HG03439 (cell line): ENCODE data around the gene AGGF1.
"Not testable (repeated sequence)": the region's sequence is repeated elsewhere in the genome, so short reads cannot be mapped to it uniquely, and the experiment has no call there.

Experiments
- ATAC-seq: cut with Tn5 transposase; IDR thresholded peaks from one replicate; pipeline ENCODE4 v1.9.1; 2021; ENCODE audit warnings: mild to moderate bottlenecking, moderate library complexity; ENCODE audit not compliant: unreplicated experiment

Gene AGGF1

DNA sequence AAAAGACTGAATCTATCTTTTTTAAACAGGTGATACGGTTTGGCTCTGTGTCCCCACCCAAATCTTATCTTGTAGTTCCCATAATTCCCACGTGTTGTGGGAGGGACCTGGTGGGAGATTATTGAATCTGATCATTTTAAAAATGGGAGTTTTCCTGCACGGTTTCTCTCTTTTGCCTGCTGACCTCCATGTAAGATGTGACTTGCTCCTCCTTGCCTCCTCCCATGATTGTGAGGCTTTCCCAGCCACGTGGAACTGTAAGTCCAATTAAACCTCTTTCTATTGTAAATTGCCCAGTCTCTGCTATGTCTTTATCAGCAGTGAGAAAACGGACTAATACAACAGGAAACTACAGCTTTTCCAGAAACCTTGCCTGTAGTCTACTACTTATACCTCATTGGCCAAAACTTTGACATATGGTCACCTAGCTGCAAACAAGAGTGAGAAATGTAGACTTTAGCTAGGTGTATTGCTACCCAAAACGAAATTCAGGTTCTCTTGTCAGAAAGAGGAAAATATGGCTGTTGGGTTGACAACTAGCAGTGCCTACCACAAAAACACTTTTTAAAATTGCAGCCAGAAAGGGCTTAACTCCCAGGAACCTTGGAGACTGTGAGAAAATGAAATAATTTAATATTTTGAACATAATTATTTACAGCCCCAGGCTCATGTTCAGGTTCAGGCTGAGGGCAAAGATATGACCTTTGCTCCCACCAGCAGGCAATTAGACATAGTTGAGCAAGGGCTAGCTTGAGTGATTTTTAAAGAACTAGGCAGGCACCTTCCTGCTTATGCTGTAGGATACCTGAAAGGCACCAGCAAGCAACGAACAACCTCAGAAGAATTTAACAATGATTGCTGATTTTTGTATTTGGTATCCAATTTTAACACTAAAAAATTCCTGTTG is 7.4 kb upstream of the AGGF1 start:
- no peak for ATAC-seq

DNA sequence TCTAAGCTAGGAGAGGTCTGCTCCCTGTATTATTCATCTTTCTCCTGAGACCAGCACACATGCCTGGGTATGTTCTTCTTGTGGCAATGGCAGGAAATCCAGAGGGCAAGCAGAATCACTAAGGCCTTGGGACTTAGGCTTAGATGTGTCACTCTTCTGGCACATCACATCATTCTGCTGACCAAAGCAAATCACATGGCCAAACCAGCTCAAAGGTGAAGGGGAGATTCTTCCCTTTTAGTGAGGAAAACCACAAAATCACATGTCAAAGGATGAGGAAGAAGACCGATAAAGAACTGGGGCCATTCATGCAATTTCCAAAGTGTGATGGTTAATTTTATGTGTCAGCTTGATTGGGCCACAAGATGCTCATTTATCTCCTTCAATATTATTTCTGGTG is 5.7 kb upstream of the AGGF1 start:
- no peak for ATAC-seq

DNA sequence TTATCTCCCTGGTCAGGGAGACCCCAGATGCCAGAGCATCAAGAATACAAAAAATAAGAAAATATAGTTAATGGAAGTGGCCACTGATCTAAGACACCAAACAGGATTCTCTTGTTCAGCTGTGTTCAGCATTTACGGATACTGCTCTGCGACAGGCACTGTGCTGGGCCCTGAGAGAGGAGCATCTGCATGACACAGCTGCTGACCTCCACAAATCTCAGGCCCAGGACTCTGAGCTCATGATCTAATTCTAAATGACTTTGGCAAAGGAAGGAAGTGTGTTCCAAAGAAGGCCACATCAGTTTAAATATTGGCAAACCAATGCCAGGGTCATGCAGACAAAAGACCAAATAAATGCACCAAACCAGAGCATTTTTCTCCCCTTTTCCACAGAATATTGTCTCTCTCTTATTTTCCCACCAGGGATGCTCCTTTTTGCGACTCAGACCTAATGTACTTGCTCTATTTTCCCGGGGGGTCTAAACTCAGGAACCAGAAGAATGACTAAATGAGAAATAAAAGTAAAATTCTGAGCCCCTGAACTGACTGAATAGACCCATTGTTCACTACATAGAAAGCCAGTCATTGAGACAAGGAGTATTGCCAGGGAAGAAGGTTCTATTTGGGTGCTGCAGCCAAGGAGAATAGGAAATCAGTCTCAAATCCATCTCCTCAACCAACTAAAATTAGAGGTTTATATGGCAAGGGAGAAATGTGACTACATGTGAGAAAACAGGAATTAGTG is 1.4 kb upstream of the AGGF1 start:
- ATAC-seq, result no peak

DNA sequence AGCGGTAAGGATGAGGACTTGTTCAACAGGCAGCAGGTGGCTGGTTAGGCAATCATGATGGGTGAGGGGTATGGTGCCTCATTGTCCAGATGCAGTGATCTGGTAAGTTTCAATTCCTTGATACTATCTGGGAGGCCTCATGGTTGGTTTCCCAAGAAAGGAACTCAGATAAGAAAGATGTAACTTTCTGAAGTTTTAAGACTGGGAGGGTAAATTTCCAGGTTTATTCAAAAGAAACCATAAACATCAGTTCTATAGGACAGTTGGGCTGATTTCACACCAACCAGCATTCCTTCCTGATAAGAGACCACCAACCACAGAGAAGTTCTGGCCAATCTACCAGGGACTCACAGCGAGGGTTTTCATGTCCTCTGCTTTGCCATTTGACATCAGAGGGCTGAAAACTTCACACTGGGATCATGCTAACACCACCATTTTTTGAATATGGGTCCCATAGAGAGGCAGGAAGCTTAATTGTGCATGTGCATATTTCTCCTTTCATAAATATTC is 773 bp upstream of the AGGF1 start:
- ATAC-seq, result no peak

DNA sequence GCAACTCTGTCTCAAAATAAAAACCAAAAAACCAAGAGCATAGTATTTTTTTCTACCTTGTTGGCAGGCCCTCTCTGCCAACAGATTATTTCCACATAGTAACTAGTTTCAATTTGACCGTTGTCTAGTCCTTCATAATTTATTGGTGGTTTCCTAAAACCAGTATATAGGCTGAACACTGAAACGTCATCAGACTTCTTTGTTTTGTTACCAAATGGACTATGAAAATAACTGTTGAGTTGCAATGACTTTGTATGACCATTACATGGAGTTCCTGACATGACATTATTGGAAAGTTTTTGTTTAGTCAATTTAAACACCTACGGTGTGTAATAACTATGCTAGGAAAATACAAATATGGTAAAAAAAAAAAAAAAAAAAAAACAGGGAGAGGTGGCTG is 1.7 kb downstream of the AGGF1 start:
- no peak for ATAC-seq

DNA sequence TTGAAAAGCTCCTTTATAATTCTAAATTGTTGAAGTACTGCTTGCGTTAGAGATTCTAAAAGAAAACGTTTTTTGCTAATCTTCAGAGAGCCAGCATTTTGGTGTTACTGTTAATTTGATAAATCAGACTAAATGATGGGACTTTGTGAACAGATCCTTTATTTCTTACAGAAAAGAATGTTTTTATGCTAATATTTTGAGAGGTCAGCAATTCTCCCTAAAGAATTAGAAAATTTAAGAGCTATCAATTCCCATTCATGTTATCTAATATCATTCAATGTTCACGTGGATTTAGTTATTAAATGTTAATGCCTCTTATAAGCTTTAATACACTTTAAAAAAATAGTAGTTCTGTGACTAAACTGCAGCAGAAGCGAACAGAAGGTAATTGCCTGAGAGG is 2.4 kb downstream of the AGGF1 start:
- ATAC-seq, result no peak

DNA sequence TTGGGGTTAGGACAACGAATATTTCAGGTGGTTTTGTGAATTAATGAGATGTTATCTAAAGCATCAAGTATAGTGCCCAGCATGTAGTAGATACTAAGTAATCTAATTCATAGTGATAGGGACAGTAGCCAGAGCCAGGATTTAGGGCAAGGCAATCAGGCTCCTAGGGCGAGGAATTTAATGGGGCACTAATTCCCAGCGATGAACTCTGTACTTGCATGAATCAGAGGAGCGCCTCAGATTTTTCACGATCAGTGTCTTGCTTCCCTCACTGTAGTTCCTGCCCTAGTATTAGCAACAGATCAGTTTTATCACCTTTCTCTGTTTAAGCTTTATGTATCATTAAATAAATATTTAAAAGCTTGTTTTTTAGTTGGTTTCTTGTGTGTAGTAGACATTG is 3.1 kb downstream of the AGGF1 start:
- ATAC-seq, result no peak

DNA sequence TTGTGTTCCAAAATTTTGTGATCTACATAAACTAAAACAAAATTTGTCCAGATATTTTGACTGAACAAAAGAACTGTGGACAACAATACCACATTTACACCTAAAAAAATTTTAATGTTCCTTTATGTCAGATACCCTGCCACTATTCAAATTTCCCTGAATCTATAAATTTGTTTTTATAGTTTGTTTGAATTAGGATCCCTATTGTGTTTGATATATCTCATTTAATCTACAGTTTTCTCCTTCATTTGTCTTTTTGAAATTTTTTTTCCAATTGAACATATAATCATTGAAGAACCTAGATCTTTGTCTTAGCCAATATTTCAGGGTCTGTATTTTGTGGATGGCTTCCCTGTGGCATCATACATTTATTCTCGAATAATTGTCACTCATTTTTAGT is 5.7 kb downstream of the AGGF1 start:
- no peak for ATAC-seq

DNA sequence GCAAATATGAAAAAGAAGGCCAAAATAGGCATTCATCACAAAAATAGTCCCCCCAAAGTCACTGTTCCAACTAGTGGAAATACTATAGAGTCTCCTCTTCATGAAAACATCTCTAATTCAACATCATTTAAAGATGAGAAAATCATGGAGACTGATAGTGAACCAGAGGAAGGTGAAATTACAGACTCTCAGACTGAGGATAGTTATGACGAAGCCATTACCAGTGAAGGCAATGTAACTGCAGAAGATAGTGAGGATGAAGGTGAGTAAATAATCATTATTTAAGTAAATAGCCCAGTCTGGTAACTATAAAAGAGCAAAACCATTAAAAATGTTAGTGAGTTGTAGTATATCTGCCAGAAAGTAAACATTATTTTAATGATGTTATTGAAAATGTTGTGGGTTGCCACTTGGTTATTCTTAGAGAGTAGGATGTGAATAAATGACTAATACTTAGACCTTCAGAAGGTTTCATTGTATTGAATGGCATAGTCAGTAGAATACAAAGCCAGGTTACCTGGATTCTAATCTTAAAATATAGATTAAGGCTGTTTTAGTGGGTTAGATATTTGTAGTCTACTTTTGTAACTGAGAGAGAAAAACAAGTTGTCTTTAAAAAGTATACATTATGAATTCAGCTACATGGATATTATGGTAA is 16.3 kb downstream of the AGGF1 start:
- no peak for ATAC-seq

DNA sequence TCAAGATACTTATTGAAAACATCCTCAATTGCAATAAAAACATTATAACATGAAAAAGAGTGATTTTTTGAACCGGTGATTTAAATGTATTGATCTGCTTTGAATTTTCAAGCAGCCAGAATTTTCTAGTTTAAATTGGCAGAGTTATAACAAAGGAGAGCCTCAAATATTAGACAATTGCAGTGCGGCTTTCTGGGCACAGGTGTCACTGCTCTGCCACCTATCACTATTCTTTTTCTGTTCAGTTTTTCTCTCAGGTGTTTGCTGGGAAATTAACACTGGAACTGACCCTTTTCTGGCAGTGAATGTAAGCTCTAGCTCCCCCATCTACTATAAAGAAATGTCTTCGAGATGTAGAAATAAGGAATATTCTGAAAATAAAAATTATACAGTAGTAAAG is 33.8 kb downstream of the AGGF1 start:
- no peak for ATAC-seq

DNA sequence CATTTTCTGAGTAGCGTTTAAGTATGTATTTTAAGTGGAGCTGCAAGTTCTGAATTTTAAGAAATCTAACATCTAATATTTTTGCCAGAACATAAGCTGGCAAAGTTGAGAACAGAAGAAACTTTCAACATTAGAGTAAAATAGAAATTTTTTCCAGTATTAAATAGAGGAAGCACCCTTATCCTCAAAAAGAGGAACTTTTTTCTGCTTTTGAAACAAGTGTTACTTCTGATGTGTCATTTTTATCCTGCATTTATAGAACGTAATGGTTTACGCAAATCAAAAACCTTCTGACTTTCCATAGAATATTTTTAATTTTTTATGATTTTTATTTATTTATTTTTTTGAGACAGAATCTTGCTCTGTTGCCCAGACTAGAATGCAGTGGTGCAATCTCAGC is 35.1 kb downstream of the AGGF1 start:
- no peak for ATAC-seq

DNA sequence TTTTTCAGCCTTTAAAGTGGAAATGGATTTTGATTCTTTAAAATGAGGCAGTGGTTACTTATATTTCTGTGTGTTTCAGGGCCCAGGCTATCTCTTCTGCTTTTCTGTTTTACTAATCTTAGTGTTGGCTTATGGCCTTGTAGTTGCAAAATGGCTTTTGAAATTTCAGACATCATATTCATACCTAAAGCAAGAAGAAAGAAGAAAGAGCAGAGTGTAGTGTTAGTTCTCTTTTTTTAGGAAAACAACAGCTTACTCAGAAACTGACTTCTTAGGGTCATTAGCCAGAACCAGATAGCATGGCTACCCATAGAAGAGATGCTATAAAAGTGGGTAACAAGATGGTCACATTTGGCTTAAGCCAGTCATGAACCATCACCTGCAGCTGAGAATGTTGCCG is 36.0 kb downstream of the AGGF1 start:
- no peak for ATAC-seq

DNA sequence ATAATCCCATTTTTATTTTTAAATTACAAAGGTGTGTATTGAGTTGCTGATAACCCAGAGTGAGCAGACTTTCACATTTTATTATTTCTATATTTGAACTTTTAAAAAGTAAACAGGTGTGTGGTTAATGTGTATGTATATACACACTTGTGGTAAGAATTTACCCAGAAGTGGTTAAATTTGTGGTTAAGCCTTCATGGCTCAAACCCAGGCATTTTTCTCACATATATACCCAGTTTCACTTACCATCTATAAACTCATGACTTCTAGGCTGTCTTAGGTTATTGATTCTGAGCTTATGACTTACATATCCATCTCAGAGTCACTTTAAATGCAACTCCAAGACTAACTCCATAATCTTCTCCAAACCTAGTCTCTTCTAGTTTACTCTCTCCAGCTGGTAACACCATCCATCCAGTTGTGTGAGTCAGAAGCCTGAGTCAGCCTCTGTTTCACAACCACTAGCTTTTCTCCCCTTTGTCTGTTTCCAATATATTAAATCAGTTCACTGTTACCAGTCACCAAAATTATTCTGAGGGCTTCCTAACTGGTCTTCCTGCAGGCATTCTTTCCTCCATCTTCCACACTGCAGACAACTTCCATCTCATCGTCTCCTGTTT is 36.7 kb downstream of the AGGF1 start:
- no peak for ATAC-seq

DNA sequence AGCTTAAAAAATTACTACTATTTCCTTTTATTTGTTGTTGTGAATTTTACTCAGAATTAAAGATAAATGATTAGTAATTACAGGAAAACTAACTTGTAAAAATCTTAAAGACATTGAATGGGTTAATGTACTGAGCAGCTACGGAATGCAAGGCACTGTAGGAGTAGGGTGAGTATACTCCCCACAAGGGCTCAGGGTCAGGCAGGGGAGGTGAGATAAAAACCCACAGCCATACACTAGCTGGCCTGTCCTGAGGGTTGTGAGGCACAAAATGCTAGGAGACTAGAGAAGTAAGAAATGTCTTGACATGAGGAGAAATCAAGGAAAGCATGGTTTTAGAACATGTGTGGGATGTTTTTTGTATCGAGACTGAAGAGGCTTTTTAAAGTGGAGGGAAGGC is 43.5 kb downstream of the AGGF1 start:
- no peak for ATAC-seq

DNA sequence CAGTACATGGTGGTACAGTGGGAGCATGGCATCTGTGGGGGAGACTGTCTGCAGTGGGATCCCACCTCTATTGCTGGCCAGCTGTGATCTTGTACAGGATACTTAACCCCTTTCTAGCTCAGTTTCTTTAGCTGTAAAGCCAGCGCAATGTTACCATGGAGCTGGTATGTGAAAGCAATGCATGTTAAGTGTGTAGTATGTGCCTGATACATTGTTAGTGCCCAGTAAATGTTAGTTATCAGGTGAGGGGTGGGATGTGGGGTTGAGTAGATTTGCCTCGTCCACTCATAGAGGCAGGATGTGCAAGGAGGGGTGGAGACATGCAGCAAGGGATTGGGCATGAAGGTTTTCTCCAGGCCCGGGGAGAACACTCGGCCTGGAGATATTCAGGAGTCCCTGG is 44.5 kb downstream of the AGGF1 start:
- no peak for ATAC-seq

DNA sequence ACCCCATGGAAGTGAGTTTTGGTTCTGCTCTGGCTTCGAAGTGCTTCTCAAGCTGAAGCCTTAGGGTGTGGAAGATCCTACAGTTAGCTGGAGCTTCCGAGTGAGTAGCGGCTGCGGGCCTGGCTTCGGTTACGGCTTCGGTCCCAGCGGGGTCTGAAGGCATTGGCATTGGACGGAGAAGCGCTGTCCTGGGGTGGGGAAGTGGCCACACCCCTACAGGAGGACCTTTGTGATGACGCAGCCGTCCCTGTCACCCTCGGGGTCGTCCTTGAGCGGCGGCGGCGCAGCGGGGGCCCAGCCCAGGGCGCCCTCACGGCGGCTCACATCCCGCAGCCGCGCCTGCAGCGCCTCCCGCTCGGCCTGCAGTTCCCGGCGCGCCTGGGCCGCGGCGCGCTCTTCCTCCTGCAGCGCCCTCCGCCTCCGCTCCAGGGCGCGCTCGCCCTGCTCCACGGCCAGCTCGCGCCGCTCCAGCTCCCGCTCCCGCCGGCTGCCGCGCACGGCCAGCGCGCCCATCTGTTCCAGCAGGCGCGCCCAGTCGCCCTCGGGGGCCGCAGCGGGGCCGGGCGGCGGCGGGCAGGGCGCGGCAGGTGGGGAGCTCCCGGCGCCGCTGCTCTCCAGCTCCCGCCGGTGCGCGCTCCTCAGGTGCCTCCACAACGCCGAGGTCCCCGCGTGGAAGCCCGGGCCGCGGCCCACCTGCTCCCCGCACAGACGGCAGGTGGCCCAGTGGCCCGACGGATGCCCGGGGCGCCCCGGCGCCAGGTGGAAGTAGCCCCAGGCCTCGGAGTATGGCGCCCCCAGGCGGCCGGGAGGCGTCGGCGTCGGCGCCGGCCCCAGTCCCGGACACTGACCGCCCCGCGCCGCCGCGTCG is 47.0 kb downstream of the AGGF1 start:
- ATAC-seq, result peak; percentile 64

DNA sequence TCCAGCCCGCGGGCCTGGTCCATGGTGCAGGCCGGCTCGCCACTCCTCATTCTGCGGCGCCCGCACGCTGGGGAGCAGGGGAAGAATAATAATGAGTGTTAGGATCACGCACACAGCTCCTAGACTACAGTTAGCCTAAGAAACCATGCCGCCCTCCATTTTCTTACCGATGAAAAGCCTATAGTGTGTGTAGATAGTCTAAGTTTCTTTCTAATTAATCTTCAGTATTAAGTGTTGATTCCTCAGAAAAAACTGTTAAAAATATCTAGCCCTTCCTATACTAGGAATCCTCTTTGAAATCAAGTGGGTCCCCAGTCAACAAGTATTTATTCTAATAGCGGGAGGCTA is 47.6 kb downstream of the AGGF1 start:
- ATAC-seq, result no peak

DNA sequence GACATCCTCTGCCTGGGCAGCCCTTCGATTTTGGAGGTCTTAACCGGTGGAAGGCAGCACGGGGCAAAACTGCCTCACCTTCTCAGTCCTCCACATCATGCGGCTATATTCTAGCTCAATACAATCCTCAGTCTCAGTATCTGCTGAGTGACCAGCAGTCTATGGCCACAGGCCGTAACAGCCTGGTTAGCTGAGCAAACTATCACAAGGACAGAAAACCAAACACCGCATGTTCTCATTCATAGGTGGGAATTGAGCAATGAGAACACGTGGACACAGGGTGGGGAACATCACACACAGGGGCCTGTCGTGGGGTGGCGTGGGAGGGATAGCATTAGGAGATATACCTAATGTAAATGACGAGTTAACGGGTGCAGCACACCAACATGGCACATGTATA is 50.3 kb downstream of the AGGF1 start:
- not testable (repeated sequence) for ATAC-seq

DNA sequence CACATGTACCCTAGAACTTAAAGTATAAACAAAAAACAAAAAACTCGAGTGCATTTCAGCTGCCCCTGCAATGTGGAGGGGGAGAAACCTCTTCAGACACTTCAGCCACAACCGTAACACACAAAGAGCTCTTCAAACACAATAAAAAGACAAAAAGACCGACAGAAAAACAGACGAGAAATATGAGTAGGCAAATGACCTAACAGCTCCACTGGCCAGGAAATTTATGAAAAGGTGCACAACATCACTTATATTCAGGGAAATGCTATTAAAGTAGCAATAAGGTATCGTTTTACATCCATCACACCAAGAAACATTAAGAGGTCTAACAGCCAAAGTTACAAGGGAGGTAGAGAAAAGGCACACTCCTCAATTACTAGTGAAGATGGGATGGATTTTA is 50.7 kb downstream of the AGGF1 start:
- ATAC-seq, result no peak

DNA sequence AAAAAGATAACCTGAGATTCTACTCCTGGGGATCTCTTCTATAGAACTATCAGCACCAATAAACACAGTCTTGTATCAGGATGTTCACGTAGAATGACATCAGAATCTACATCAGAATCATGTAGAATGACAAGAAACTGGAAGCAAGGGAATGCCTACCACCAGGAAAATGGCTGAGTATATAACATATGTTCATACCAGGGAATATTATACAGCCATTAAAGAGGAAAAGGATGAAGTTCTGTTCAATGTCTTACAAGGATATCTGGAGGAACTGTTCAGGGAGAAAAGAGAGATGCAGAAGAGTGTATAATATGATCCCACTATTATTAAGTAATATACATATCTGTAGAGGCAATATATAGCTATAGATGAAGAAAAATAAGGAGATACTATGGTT is 52.1 kb downstream of the AGGF1 start:
- no peak for ATAC-seq
